GM12878 (cell line): ENCODE data around the gene INSIG1. TPM values are rescaled to one million over a fixed set of nuclear protein-coding genes. Genes with fewer than 3 reads are reported as not detected.
A peak's percentile ranks its signal among the peaks of the same experiment; 100 is the strongest.

Source experiments
- ATAC-seq: fragments of 200-7000 bp; cut with Tn5 transposase; 3 replicates; pipeline ENCODE4 v1.9.1; 2020; ENCODE audit warnings: mild to moderate bottlenecking, moderate library complexity
- BruUV-seq: library from RNA; stranded (reverse); fragments of 400-500 nt; replicated peaks from 2 replicates; lab custom pipeline; 2021; lab: Mats Ljungman, UMichigan
- CTCF ChIA-PET: fragments of 300-600 bp; sonication (Branson Sonifier 250); formaldehyde crosslinking; extraction: SDS; loops from one replicate; lab custom pipeline; 2021; ENCODE audit warnings: inconsistent platforms; lab: Yijun Ruan, JAX
- POLR2A ChIA-PET: fragments of 350-600 bp; formaldehyde crosslinking; extraction: SDS; loops from one replicate; lab custom pipeline; 2021; ENCODE audit warnings: inconsistent platforms; lab: Charles Lee
- RAD21 ChIA-PET: fragments of 300-600 bp; sonication (Branson Sonifier 250); formaldehyde crosslinking; loops from one replicate; lab custom pipeline; 2023; ENCODE audit warnings: antibody characterized with exemption; ENCODE audit not compliant: unreplicated experiment; lab: Charles Lee
- SMC1A ChIA-PET: fragments of 300-600 bp; sonication (Branson Sonifier 250); formaldehyde crosslinking; loops from one replicate; lab custom pipeline; 2023; ENCODE audit not compliant: unreplicated experiment, uncharacterized antibody; lab: Charles Lee
- DNase-seq: peaks from one replicate; pipeline ENCODE4 v3.0.0-alpha.2; 2011; ENCODE audit warnings: low read depth, low spot score
- FAIRE-seq: peaks from 3 replicates; lab custom pipeline; 2011; peaks lifted over from hg19 to GRCh38; lab: Jason Lieb, UNC
- H2AFZ ChIP-seq: 2 replicates; pipeline ENCODE4 v1.6.0; 2011; ENCODE audit warnings: low read depth, low read length, control low read depth; ENCODE audit not compliant: control insufficient read depth
- H3K27ac ChIP-seq: 2 replicates; pipeline ENCODE4 v1.5.1; 2011; ENCODE audit warnings: control low read depth; ENCODE audit not compliant: control insufficient read depth, insufficient read depth
- H3K27me3 ChIP-seq, 2 experiments: replicated peaks in 1 of 2; 2 replicates each; pipeline versions ENCODE4 v1.6.0 to v1.6.1; 2011; ENCODE audit warnings: low read length in 1 of 2; ENCODE audit not compliant: control insufficient read depth in 2 of 2, insufficient read depth in 2 of 2
- H3K36me3 ChIP-seq, 2 experiments: 2 replicates each; pipeline ENCODE4 v1.5.1; 2011; ENCODE audit warnings: low read length in 1 of 2; ENCODE audit not compliant: control insufficient read depth in 2 of 2, insufficient read depth in 2 of 2
- H3K4me1 ChIP-seq: 2 replicates; pipeline ENCODE4 v1.6.1; 2011; ENCODE audit warnings: mild to moderate bottlenecking, low read length, moderate library complexity, mixed read lengths; ENCODE audit not compliant: control insufficient read depth, insufficient read depth
- H3K4me2 ChIP-seq: 2 replicates; pipeline ENCODE4 v1.6.0; 2011; ENCODE audit warnings: control low read depth; ENCODE audit not compliant: control insufficient read depth, insufficient read depth
- H3K4me3 ChIP-seq: fragments of 200-600 bp; sonication (generic); 2 replicates; pipeline ENCODE4 v1.5.1; 2016
- H3K79me2 ChIP-seq: 2 replicates; pipeline ENCODE4 v1.6.0; 2011; ENCODE audit warnings: low read length; ENCODE audit not compliant: control insufficient read depth, insufficient read depth
- H3K9ac ChIP-seq: 2 replicates; pipeline ENCODE4 v1.8.0; 2011; ENCODE audit warnings: low read length, control low read depth, mixed read lengths; ENCODE audit not compliant: control insufficient read depth, insufficient read depth
- H3K9me3 ChIP-seq: replicated peaks from 3 replicates; pipeline ENCODE4 v1.5.1; 2011; ENCODE audit warnings: mild to moderate bottlenecking, low read length; ENCODE audit not compliant: control insufficient read depth, insufficient read depth
- H4K20me1 ChIP-seq: 2 replicates; pipeline ENCODE4 v1.6.0; 2011; ENCODE audit not compliant: control insufficient read depth, insufficient read depth
- FOXM1 ChIP-seq: IDR thresholded peaks from 2 replicates; pipeline ENCODE4 v1.6.1; 2012; ENCODE audit warnings: low read depth, mild to moderate bottlenecking, inconsistent platforms, low read length, moderate library complexity
- HDGF ChIP-seq: fragments of 450-650 bp; IDR thresholded peaks from 2 replicates; pipeline ENCODE4 v1.6.1; 2016; ENCODE audit warnings: antibody characterized with exemption
- JUND ChIP-seq: IDR thresholded peaks from 2 replicates; pipeline ENCODE4 v1.6.1; 2012; ENCODE audit warnings: low read depth, mild to moderate bottlenecking, low read length, improper control_type of control experiment, moderate library complexity
- MXI1 ChIP-seq: fragments of 150-350 bp; IDR thresholded peaks from 2 replicates; pipeline ENCODE4 v1.6.1; 2011; ENCODE audit warnings: low read depth, mild to moderate bottlenecking, inconsistent platforms, low read length, improper control_type of control experiment
- NFXL1 ChIP-seq: fragments of 450-650 bp; IDR thresholded peaks from 2 replicates; pipeline ENCODE4 v1.6.1; 2017; ENCODE audit warnings: antibody characterized with exemption, mild to moderate bottlenecking, borderline replicate concordance
- POLR2AphosphoS5 ChIP-seq: IDR thresholded peaks from 2 replicates; pipeline ENCODE4 v1.6.1; 2011; ENCODE audit warnings: mild to moderate bottlenecking, low read length, inconsistent platforms
- SMARCA5 ChIP-seq: fragments of 450-650 bp; IDR thresholded peaks from 2 replicates; pipeline ENCODE4 v1.6.1; 2017; ENCODE audit warnings: mild to moderate bottlenecking
- SREBF1 ChIP-seq: IDR thresholded peaks from 2 replicates; pipeline ENCODE4 v1.6.1; 2012; ENCODE audit warnings: mild to moderate bottlenecking, low read length
- ZNF274 ChIP-seq: IDR thresholded peaks from one replicate; pipeline ENCODE4 v1.8.0; 2011; ENCODE audit not compliant: insufficient read length, insufficient read depth
- WGBS: methylation state at CpG from one replicate; pipeline ENCODE4 v1.1.6; 2016; ENCODE audit warnings: low lambda C conversion rate; ENCODE audit not compliant: insufficient replicate concordance, insufficient coverage; ENCODE audit errors: missing lambda C conversion rate; 5-methylcytosine and 5-hydroxymethylcytosine counted together
- in situ Hi-C: fragments of 300-500 bp; cut with MboI; formaldehyde crosslinking; loops from 9 replicates; pipeline ENCODE4 v1.14.3; 2018; ENCODE audit warnings: mixed read lengths
- intact Hi-C: fragments of 100-400 bp; cut with micrococcal nuclease; formaldehyde crosslinking; loops from one replicate; pipeline ENCODE4 v1.14.2; 2022; ENCODE audit not compliant: unreplicated experiment
- polyA plus RNA-seq, 11 experiments: library from polyadenylated mRNA; depleted of rRNA in 4 of 11; unstranded in 6 of 11; stranded (reverse) in 5 of 11; fragments of >200 nt; fragmentation: Nextera tagmentation in 4 of 11; fragmentation: Illumina TruSeq in 1 of 11; extraction: Ambion mirVana in 4 of 11; extraction: Trizol in 1 of 11; gene quantifications; 1 replicate in 1 of 11; 2 replicates in 10 of 11; pipeline versions ENCODE4 v1.2.1 to v1.2.3, GENCODE V29; 2011 to 2016; ENCODE audit warnings: inconsistent platforms in 2 of 11, missing spikeins in 2 of 11, low read depth in 1 of 11
- total RNA-seq, 4 experiments: library from RNA; depleted of rRNA in 3 of 4; stranded (reverse); fragments of >200 nt in 3 of 4; fragmentation: Illumina TruSeq in 1 of 4; extraction: Trizol in 1 of 4; gene quantifications; 2 replicates each; pipeline versions ENCODE4 v1.2.1 to v1.2.3, GENCODE V29; 2013 to 2021
- TF ChIP-seq, protein P1 (sequence below): fragments of 450-650 bp; IDR thresholded peaks from 2 replicates; pipeline ENCODE4 v1.6.1; 2016; ENCODE audit warnings: mild to moderate bottlenecking, moderate library complexity, borderline replicate concordance
- TF ChIP-seq, protein P2 (sequence below): fragments of 450-650 bp; IDR thresholded peaks from 2 replicates; pipeline ENCODE4 v1.6.1; 2017; ENCODE audit warnings: low read depth, mild to moderate bottlenecking, moderate library complexity
- TF ChIP-seq, protein P3 (sequence below): fragments of 450-650 bp; IDR thresholded peaks from 2 replicates; pipeline ENCODE4 v1.6.1; 2016; ENCODE audit warnings: mild to moderate bottlenecking
- TF ChIP-seq, protein P4 (sequence below): fragments of 450-650 bp; IDR thresholded peaks from 2 replicates; pipeline ENCODE4 v1.6.1; 2017; ENCODE audit warnings: borderline replicate concordance

Gene INSIG1
- total and polyA plus RNA-seq, 10 of the 15 experiments (the other 5 are each of a cell fraction or from before 2014, with no cell fraction given) = 29.6 to 168 (median 91.1) TPM

DNA sequence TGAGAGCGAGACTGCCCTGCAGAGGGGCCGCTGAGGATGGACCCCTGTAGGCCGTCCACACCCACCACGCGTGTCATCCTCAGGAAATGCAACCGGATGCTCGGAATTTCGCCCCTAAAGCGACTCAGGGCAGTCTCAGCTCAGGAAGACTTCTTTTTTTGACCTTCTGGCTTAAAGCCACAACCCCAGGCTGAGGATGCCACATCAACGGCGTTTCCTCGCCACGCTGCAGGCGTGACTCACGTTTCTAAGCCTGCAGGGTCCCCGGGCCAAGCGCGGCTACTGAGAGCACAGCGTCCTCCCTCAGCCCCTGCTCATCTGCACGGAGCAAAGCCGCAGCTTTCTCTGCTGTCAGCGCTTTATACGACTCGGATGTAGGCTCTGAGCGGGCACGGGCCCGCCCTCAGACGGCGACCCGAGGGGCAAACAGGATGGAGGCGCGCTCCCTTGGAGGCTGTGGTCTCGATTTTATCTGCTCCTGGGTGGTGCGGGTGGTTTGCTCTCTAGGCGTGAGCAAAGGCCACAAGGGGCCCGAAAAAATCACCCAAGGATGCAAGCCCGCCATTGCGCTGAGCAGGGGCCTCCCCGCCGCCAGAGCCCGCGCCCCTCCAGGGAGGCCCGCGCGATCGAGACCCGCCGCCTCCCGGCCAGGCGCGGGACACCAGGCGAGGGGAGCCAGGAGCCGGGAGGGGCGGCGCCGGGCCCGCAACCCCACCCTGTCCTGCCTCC is 726 bp upstream of the INSIG1 start:
- ChIA-PET RAD21 (interaction anchor here (0.8 to 3.5 kb wide), 6 partner anchors 13 to 370 kb away, joined by 3 to 25 read pairs (median 4); no protein-coding TSS in a partner anchor), POLR2A (interaction anchor here (0.6 to 4.4 kb wide), 11 partner anchors 14 to 1596 kb away, joined by 3 to 86 read pairs (median 4); partner anchors contain the start of gene PAXIP1), SMC1A (interaction anchor here (1.0 to 2.2 kb wide), 5 partner anchors 9 to 290 kb away, joined by 3 to 6 read pairs (median 3); no protein-coding TSS in a partner anchor), CTCF (interaction anchor here (0.6 to 3.7 kb wide), 7 partner anchors 13 to 463 kb away, joined by 3 to 17 read pairs (median 4); no protein-coding TSS in a partner anchor)
- WGBS = 2% methylated on average over 49 of the region's 57 CpGs
- H3K4me1 ChIP-seq = peaks cover 6% of the 10 kb centered on the region
- FAIRE-seq = peak; percentile 54
- no peak overlapping the region; the same call in none of the 2 replicates for H2AFZ ChIP-seq
- in situ Hi-C loops (loop anchor here (5.0 to 10.0 kb wide), 2 partner anchors 92 to 295 kb away; partner anchors contain the start of gene PAXIP1), intact Hi-C loops (loop anchor here (1.0 to 10.0 kb wide), 5 partner anchors 92 to 1620 kb away; partner anchors contain the start of gene PAXIP1)
- peak overlapping the region; percentile 74 for H3K4me2 ChIP-seq
- BruUV-seq = no TSS peak
- no peaks in the 10 kb centered on the region for H3K9me3 ChIP-seq
- peak overlapping the region; percentile 77 for H3K4me3 ChIP-seq
- no peaks in the 10 kb centered on the region for H3K27me3 ChIP-seq
- H3K79me2 ChIP-seq = peaks cover 44% of the 10 kb centered on the region
- DNase-seq = no peak
- peak; percentile 9 for ATAC-seq
- peaks cover 0 to 3% of the 10 kb centered on the region in 2 experiments; a peak in 1 of 4 replicates for H3K36me3 ChIP-seq
- H3K27ac ChIP-seq = peak overlapping the region; percentile 80
- no peaks in the 10 kb centered on the region for H4K20me1 ChIP-seq
- H3K9ac ChIP-seq = peak overlapping the region; percentile 81
- TF ChIP-seq HDGF = peak; percentile 61; the same call in 1 of the 2 replicates
- TF ChIP-seq FOXM1 = no peak
- no peak for TF ChIP-seq SREBF1
- TF ChIP-seq JUND = no peak
- TF ChIP-seq MXI1 = no peak
- TF ChIP-seq, protein P1, sequence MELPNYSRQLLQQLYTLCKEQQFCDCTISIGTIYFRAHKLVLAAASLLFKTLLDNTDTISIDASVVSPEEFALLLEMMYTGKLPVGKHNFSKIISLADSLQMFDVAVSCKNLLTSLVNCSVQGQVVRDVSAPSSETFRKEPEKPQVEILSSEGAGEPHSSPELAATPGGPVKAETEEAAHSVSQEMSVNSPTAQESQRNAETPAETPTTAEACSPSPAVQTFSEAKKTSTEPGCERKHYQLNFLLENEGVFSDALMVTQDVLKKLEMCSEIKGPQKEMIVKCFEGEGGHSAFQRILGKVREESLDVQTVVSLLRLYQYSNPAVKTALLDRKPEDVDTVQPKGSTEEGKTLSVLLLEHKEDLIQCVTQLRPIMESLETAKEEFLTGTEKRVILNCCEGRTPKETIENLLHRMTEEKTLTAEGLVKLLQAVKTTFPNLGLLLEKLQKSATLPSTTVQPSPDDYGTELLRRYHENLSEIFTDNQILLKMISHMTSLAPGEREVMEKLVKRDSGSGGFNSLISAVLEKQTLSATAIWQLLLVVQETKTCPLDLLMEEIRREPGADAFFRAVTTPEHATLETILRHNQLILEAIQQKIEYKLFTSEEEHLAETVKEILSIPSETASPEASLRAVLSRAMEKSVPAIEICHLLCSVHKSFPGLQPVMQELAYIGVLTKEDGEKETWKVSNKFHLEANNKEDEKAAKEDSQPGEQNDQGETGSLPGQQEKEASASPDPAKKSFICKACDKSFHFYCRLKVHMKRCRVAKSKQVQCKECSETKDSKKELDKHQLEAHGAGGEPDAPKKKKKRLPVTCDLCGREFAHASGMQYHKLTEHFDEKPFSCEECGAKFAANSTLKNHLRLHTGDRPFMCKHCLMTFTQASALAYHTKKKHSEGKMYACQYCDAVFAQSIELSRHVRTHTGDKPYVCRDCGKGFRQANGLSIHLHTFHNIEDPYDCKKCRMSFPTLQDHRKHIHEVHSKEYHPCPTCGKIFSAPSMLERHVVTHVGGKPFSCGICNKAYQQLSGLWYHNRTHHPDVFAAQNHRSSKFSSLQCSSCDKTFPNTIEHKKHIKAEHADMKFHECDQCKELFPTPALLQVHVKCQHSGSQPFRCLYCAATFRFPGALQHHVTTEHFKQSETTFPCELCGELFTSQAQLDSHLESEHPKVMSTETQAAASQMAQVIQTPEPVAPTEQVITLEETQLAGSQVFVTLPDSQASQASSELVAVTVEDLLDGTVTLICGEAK = no peak
- no peak for TF ChIP-seq NFXL1
- no peak for TF ChIP-seq ZNF274
- TF ChIP-seq, protein P2, sequence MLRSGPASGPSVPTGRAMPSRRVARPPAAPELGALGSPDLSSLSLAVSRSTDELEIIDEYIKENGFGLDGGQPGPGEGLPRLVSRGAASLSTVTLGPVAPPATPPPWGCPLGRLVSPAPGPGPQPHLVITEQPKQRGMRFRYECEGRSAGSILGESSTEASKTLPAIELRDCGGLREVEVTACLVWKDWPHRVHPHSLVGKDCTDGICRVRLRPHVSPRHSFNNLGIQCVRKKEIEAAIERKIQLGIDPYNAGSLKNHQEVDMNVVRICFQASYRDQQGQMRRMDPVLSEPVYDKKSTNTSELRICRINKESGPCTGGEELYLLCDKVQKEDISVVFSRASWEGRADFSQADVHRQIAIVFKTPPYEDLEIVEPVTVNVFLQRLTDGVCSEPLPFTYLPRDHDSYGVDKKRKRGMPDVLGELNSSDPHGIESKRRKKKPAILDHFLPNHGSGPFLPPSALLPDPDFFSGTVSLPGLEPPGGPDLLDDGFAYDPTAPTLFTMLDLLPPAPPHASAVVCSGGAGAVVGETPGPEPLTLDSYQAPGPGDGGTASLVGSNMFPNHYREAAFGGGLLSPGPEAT = 0 out of 2 replicates have a peak, but pooled peaks have one; percentile 30
- TF ChIP-seq, protein P3, sequence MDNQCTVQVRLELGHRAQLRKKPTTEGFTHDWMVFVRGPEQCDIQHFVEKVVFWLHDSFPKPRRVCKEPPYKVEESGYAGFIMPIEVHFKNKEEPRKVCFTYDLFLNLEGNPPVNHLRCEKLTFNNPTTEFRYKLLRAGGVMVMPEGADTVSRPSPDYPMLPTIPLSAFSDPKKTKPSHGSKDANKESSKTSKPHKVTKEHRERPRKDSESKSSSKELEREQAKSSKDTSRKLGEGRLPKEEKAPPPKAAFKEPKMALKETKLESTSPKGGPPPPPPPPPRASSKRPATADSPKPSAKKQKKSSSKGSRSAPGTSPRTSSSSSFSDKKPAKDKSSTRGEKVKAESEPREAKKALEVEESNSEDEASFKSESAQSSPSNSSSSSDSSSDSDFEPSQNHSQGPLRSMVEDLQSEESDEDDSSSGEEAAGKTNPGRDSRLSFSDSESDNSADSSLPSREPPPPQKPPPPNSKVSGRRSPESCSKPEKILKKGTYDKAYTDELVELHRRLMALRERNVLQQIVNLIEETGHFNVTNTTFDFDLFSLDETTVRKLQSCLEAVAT = 0 out of 2 replicates have a peak, but pooled peaks have one; percentile 10
- TF ChIP-seq, protein P4, sequence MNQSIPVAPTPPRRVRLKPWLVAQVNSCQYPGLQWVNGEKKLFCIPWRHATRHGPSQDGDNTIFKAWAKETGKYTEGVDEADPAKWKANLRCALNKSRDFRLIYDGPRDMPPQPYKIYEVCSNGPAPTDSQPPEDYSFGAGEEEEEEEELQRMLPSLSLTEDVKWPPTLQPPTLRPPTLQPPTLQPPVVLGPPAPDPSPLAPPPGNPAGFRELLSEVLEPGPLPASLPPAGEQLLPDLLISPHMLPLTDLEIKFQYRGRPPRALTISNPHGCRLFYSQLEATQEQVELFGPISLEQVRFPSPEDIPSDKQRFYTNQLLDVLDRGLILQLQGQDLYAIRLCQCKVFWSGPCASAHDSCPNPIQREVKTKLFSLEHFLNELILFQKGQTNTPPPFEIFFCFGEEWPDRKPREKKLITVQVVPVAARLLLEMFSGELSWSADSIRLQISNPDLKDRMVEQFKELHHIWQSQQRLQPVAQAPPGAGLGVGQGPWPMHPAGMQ = no peak
- TF ChIP-seq POLR2AphosphoS5 = peak; percentile 56
- no peak for TF ChIP-seq SMARCA5
